GM21576 (cell line): Measurements from ENCODE around the gene GNA14.

ENCODE experiments used
- ATAC-seq: cut with Tn5 transposase; IDR thresholded peaks from one replicate; pipeline ENCODE4 v1.9.1; 2021; ENCODE audit warnings: mild to moderate bottlenecking, moderate library complexity; ENCODE audit not compliant: unreplicated experiment

The GNA14 gene

GRCh38 chr9:77543131-77543822 lies 104.8 kb downstream of the GNA14 start:
- ATAC-seq = no peak

- ATAC-seq = no peak
Measured at GRCh38 chr9:77541600-77541999, 106.5 kb downstream of the GNA14 start.

DNA sequence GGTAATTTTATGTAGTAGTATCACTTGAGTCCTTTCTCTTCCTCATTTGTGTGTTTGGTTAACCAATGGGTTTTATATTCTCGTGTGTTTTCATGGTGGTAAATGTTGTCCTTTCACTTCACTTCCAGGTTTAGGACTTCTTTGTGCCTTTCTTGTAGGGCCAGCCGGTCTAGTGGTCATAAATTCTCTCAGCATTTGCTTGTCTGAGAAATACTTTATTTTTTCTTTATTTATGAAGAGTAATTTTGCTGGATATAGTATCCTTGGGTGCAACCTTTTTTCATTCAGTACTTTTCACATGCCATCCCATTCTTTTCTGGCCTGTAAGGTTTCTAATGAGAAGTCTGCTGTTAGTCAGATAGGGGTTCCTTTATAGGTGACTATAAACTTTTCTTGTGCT lies 107.1 kb downstream of the GNA14 start:
- ATAC-seq = no peak

DNA sequence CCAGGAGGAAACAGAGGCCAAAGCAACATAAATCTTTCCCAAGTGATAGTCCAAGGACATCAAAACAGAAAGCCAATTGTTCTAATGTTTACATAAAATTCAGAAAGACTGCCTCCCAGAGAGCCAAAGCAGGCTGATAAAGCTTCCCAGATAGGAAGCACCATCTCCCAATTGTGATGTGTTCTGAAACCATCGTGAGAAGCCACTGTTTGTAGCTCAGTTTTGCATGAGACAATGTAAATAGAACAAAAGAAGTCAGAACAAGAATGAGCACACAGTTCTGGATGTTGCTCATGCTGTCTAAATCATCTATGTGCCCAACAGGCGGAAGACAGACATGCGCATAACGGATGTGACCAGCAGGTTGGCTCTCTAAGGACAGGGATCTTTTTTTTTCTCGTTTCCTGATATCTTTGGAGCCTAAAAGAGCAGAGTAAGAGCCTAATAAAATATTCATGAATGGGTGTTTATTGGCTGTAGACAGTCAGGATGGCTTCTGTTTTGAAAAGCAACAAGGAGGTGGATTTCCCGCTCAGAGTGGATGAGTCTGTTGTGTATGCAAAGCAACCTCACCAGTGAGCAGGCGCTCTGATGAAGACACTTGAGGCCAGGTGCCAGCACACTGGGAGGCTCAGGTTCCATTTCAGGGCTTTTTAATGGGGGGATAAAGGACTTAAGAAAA lies 113.6 kb downstream of the GNA14 start:
- ATAC-seq = no peak

GRCh38 chr9:77533671-77534070 lies 114.5 kb downstream of the GNA14 start:
- no peak for ATAC-seq

GRCh38 chr9:77532607-77533006 lies 115.5 kb downstream of the GNA14 start:
- ATAC-seq = no peak

GRCh38 chr9:77531400-77531799 lies 116.7 kb downstream of the GNA14 start:
- ATAC-seq = no peak

- no peak for ATAC-seq
Measured at GRCh38 chr9:77523891-77524290, 124.2 kb downstream of the GNA14 start.

GRCh38 chr9:77521091-77521490 lies 127.0 kb downstream of the GNA14 start:
- ATAC-seq = no peak

DNA sequence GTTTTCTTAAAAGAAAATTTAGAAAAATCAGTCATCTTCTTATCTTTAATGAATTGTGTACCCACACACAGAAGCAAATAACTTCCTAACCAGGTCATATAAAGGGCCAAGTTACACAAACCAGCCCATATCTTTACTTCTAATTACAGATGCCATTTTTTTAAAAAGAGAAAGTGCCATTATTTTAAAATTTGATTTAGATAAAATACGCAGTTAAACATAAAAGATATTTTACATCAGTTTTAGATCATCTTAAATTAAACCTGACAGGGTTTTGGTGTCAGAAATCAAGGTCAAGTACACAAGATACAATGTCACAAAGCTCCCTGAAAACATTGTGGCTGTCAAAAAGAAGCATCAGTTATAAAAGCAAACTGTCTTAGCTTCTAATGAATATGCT lies 129.4 kb downstream of the GNA14 start:
- no peak for ATAC-seq

GRCh38 chr9:77516781-77517180 lies 131.3 kb downstream of the GNA14 start:
- ATAC-seq = no peak

GRCh38 chr9:77514886-77515711 lies 133.0 kb downstream of the GNA14 start:
- no peak for ATAC-seq

GRCh38 chr9:77513457-77513856 lies 134.7 kb downstream of the GNA14 start:
- no peak for ATAC-seq

- ATAC-seq = no peak
Measured at GRCh38 chr9:77512876-77513275, 135.2 kb downstream of the GNA14 start.

DNA sequence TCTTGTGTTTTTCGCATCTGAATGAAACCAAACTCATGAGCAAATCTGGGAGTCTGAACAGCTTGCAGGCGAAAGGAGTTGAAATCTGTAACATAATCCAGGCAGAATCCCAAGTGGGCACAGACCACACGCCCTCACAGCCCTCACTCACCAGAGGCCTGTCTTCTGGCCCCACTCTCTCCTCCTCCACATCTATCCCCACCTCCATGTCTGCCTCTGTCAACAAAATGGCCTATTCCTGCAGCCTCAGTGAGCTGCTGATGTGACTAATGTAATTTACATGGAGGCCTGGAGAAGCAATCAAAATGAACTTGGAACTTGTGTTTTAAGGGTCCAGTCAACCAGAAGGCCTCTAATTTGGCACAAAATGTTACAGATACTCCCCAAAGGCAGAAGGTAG lies 136.6 kb downstream of the GNA14 start:
- ATAC-seq = no peak

DNA sequence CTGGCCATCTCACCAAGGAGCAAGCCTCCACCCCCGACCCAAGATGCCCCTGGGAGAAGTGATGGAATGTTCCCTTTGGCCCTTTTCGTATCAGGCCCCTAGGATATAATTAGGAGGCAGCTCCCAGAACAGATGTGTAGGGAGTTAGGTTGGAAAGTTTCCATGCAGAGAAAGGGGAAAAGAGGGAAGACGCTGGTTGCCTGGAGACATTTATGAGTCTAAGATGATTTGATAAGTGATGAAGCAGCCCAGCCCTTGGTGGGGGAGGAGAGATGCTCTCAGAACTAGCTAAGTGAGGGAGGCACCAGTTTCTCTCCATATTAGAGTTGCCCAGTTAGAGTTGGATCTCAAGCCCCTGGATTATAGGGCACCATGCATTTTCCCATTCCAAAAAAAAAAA lies 137.5 kb downstream of the GNA14 start:
- ATAC-seq = no peak

- no peak for ATAC-seq
Measured at GRCh38 chr9:77508396-77508795, 139.7 kb downstream of the GNA14 start.

DNA sequence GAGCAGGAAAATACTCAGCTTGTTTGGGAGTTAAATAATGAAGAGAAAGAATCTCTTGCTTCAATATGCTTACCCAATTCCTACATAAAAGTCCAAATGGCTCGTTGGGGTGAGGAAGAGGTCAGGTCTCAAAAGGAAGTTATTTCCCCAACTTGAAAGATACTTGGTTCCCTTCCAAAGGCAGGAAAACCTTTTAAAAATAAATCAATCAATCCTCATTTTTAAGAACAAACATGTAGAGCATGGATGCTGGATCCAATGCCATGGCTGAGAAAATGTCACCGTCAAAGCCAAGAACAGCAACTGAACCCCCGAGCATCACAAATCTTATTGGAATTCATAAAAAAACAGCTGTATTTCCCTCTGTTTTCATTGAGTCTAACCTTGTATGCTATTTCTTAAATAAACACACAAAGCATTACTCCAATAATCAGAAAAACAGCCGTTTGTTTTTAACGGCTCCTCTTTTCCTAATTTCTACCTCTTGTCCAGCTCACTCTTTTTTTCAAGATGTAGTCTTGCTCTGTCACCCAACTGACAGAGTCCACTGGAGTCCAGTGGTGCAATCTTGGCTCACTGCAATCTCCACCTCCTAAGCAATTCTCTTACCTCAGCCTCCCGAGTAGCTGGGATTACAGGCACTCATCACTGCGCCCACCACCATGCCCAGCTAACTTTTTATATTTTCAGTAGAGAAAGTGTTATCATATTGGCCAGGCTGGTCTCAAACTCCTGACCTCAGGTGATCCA lies 140.7 kb downstream of the GNA14 start:
- ATAC-seq = no peak

DNA sequence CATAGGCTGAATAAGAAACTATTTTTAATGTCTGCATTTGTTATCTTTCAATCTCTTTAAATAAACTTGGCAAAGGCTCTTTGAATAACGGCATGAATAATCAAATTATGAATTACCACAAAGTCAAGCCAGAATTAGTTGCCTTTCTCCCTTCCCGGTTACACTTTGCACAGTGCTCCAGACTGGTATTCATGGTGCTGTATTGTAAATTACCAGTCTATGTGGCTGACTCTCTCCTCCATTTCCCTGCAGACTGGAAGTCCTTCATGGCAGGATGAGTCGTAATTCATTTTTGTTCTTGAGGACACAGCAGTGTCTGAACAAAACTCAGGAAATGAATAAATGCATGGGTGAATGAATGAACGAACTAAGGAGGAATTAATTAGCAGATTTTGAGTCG lies 142.9 kb downstream of the GNA14 start:
- no peak for ATAC-seq

DNA sequence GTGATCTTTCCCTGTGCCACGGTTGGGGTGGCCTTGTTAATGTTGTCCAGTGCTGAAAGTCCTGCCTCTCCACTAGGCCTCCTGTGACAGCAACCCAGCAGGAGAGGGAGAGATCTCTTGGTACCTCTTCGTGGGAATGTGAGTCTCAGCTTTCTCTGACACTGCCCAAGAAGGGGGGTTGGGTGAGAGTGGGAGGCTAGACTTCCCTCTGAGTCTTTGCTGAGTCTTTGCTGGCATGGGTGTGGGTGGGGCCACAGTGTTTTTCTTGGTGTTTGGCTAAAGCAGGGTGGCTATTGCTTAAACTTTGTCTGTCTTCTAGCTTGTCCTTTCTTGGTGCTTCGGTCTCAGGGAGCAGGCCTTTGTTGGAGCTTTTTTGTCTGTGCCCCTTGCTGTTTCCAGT lies 145.6 kb downstream of the GNA14 start:
- ATAC-seq = no peak

- no peak for ATAC-seq
Measured at GRCh38 chr9:77498891-77499290, 149.2 kb downstream of the GNA14 start.
